Mesenchymal stem cell (in vitro differentiated cells and primary cell): Measurements from ENCODE around the gene TSPEAR.

Experiments used
- DNase-seq: peaks from one replicate; pipeline ENCODE4 v3.0.0-alpha.2; 2013
- H2AFZ ChIP-seq: one replicate; pipeline ENCODE4 v1.6.1; 2013; ENCODE audit warnings: low read depth, mild to moderate bottlenecking, control low read depth, inconsistent platforms, low read length, moderate library complexity
- H2AK5ac ChIP-seq: 2 replicates; pipeline ENCODE4 v1.6.1; 2013; ENCODE audit warnings: low read length, moderate library complexity, mild to moderate bottlenecking, inconsistent platforms; ENCODE audit not compliant: severe bottlenecking
- H2BK120ac ChIP-seq: one replicate; pipeline ENCODE4 v1.6.1; 2013; ENCODE audit warnings: low read depth, mild to moderate bottlenecking, inconsistent platforms, low read length, moderate library complexity
- H2BK12ac ChIP-seq, 2 experiments: one replicate each; pipeline ENCODE4 v1.6.1; 2013; ENCODE audit warnings: inconsistent platforms in 2 of 2, low read length in 2 of 2, mild to moderate bottlenecking in 2 of 2, moderate library complexity in 2 of 2, control low read depth in 1 of 2
- H2BK15ac ChIP-seq: one replicate; pipeline ENCODE4 v1.6.1; 2013; ENCODE audit warnings: mild to moderate bottlenecking, low read depth, inconsistent platforms; ENCODE audit not compliant: poor library complexity, severe bottlenecking
- H2BK5ac ChIP-seq: 2 replicates; pipeline ENCODE4 v1.6.1; 2013; ENCODE audit warnings: low read depth, mild to moderate bottlenecking, low read length, control low read depth, inconsistent platforms; ENCODE audit not compliant: poor library complexity, severe bottlenecking
- H3K14ac ChIP-seq, 2 experiments: one replicate each; pipeline ENCODE4 v1.6.1; 2013; ENCODE audit warnings: inconsistent platforms in 2 of 2, low read length in 2 of 2, control low read depth in 1 of 2, mild to moderate bottlenecking in 1 of 2, moderate library complexity in 1 of 2
- H3K18ac ChIP-seq, 2 experiments: one replicate each; pipeline ENCODE4 v1.6.1; 2013; ENCODE audit warnings: inconsistent platforms in 2 of 2, low read length in 2 of 2, control low read depth in 1 of 2, low read depth in 1 of 2, mild to moderate bottlenecking in 1 of 2
- H3K23ac ChIP-seq, 2 experiments: one replicate each; pipeline ENCODE4 v1.6.1; 2013; ENCODE audit warnings: inconsistent platforms in 2 of 2, low read length in 2 of 2, mild to moderate bottlenecking in 2 of 2, moderate library complexity in 2 of 2, control low read depth in 1 of 2
- H3K27ac ChIP-seq: 2 replicates; pipeline ENCODE4 v1.5.1; 2013; ENCODE audit warnings: mild to moderate bottlenecking, moderate library complexity, low read length, control low read depth, inconsistent platforms; ENCODE audit not compliant: poor library complexity, severe bottlenecking
- H3K27me3 ChIP-seq, 2 experiments: 2 replicates each; pipeline versions ENCODE4 v1.6.1 to v1.7.0; 2013; ENCODE audit warnings: low read length in 2 of 2, mild to moderate bottlenecking in 2 of 2, moderate library complexity in 2 of 2, control low read depth in 1 of 2, inconsistent platforms in 1 of 2; ENCODE audit not compliant: control insufficient read depth in 1 of 2, insufficient read depth in 1 of 2
- H3K36me3 ChIP-seq, 2 experiments: 2 replicates each; pipeline versions ENCODE4 v1.6.1 to v1.7.0; 2013; ENCODE audit warnings: low read length in 2 of 2, control low read depth in 1 of 2, inconsistent platforms in 1 of 2, low read depth in 1 of 2, mild to moderate bottlenecking in 1 of 2; ENCODE audit not compliant: insufficient read depth in 2 of 2, control insufficient read depth in 1 of 2
- H3K4ac ChIP-seq, 2 experiments: one replicate each; pipeline ENCODE4 v1.6.1; 2013; ENCODE audit warnings: inconsistent platforms in 2 of 2, low read length in 2 of 2, mild to moderate bottlenecking in 2 of 2, moderate library complexity in 2 of 2, control low read depth in 1 of 2, low read depth in 1 of 2
- H3K4me1 ChIP-seq: 2 replicates; pipeline ENCODE4 v1.6.1; 2013; ENCODE audit warnings: low read depth, low read length, control low read depth; ENCODE audit not compliant: control insufficient read depth, insufficient read depth
- H3K4me2 ChIP-seq: 2 replicates; pipeline ENCODE4 v1.6.1; 2013; ENCODE audit warnings: low read length, mild to moderate bottlenecking, inconsistent platforms; ENCODE audit not compliant: poor library complexity, severe bottlenecking
- H3K4me3 ChIP-seq, 2 experiments: 2 replicates each; pipeline versions ENCODE4 v1.5.1 to v1.7.0; 2013; ENCODE audit warnings: low read length in 2 of 2, mild to moderate bottlenecking in 2 of 2, control low read depth in 1 of 2, low read depth in 1 of 2; ENCODE audit not compliant: insufficient read depth in 1 of 2
- H3K79me1 ChIP-seq: replicated peaks from 2 replicates; pipeline ENCODE4 v1.6.1; 2013; ENCODE audit warnings: mild to moderate bottlenecking, control low read depth, low read length, inconsistent platforms; ENCODE audit not compliant: poor library complexity, severe bottlenecking
- H3K9ac ChIP-seq: 2 replicates; pipeline ENCODE4 v1.7.0; 2013; ENCODE audit warnings: mild to moderate bottlenecking, low read length, moderate library complexity
- H3K9me3 ChIP-seq: 2 replicates; pipeline ENCODE4 v1.7.0; 2013; ENCODE audit warnings: mild to moderate bottlenecking, low read length; ENCODE audit not compliant: control insufficient read depth
- H4K8ac ChIP-seq: one replicate; pipeline ENCODE4 v1.6.1; 2013; ENCODE audit warnings: inconsistent platforms, mild to moderate bottlenecking, low read length, moderate library complexity
- H4K91ac ChIP-seq: one replicate; pipeline ENCODE4 v1.6.1; 2013; ENCODE audit warnings: mild to moderate bottlenecking, low read length, inconsistent platforms
- WGBS: methylation state at CpG from one replicate; pipeline ENCODE4 v1.1.7; 2013; ENCODE audit warnings: mixed read lengths; 5-methylcytosine and 5-hydroxymethylcytosine counted together

The TSPEAR gene

GRCh38 chr21:44724926-44725325 is 13.6 kb upstream of the TSPEAR start:
- Histone ChIP-seq H2BK15ac (no peak overlapping the region), H3K4me1 (no peaks in the 10 kb centered on the region), H3K18ac (no peak overlapping the region), H3K36me3 (no peaks in the 10 kb centered on the region), H2AK5ac (no peak overlapping the region), H3K9ac (no peak overlapping the region), H3K27me3 (peaks cover 54 to 65% of the 10 kb centered on the region in 2 experiments), H3K23ac (no peak overlapping the region), H2BK12ac (no peak overlapping the region), H3K79me1 (no peaks in the 10 kb centered on the region), H2BK120ac (no peak overlapping the region), H4K91ac (no peak overlapping the region), H4K8ac (no peak overlapping the region), H2AFZ (no peak overlapping the region), H3K4ac (no peak overlapping the region), H3K27ac (no peak overlapping the region), H2BK5ac (no peak overlapping the region), H3K4me2 (no peak overlapping the region), H3K4me3 (no peak overlapping the region), H3K9me3 (no peaks in the 10 kb centered on the region), H3K14ac (no peak overlapping the region)
- WGBS: 85% methylated on average over 14 of the region's 14 CpGs
- DNase-seq: no peak

GRCh38 chr21:44724196-44724595 is 12.8 kb upstream of the TSPEAR start:
- Histone ChIP-seq H3K79me1 (no peaks in the 10 kb centered on the region), H2AFZ (no peak overlapping the region), H2BK15ac (no peak overlapping the region), H4K8ac (no peak overlapping the region), H3K27me3 (peaks cover 54 to 65% of the 10 kb centered on the region in 2 experiments), H3K18ac (no peak overlapping the region), H3K4ac (no peak overlapping the region), H3K36me3 (no peaks in the 10 kb centered on the region), H2BK5ac (no peak overlapping the region), H3K23ac (peak overlapping the region in 1 of 2 experiments; percentile 26), H3K4me2 (no peak overlapping the region), H3K9ac (no peak overlapping the region), H3K4me1 (no peaks in the 10 kb centered on the region), H3K9me3 (no peaks in the 10 kb centered on the region), H3K4me3 (no peak overlapping the region), H2AK5ac (no peak overlapping the region), H4K91ac (no peak overlapping the region), H3K27ac (no peak overlapping the region), H3K14ac (no peak overlapping the region), H2BK120ac (no peak overlapping the region), H2BK12ac (no peak overlapping the region)
- 87% methylated on average over 6 of the region's 7 CpGs for WGBS
- DNase-seq: no peak

GRCh38 chr21:44723177-44724131 is 12.1 kb upstream of the TSPEAR start:
- Histone ChIP-seq H3K4me1 (no peaks in the 10 kb centered on the region), H2AK5ac (no peak overlapping the region), H3K27me3 (peaks cover 60 to 67% of the 10 kb centered on the region in 2 experiments), H2BK12ac (no peak overlapping the region), H2AFZ (no peak overlapping the region), H3K18ac (no peak overlapping the region), H2BK5ac (no peak overlapping the region), H3K27ac (no peak overlapping the region), H4K91ac (no peak overlapping the region), H3K9ac (no peak overlapping the region), H3K14ac (no peak overlapping the region), H3K9me3 (no peaks in the 10 kb centered on the region), H3K23ac (no peak overlapping the region), H3K4me2 (no peak overlapping the region), H4K8ac (no peak overlapping the region), H3K4ac (no peak overlapping the region), H3K4me3 (no peak overlapping the region), H3K79me1 (no peaks in the 10 kb centered on the region), H2BK15ac (no peak overlapping the region), H2BK120ac (no peak overlapping the region), H3K36me3 (no peaks in the 10 kb centered on the region)
- WGBS: 33% methylated on average over 61 of the region's 61 CpGs
- no peak for DNase-seq

GRCh38 chr21:44722731-44723130 is 11.4 kb upstream of the TSPEAR start:
- Histone ChIP-seq H3K36me3 (no peaks in the 10 kb centered on the region), H3K27ac (no peak overlapping the region), H3K4ac (no peak overlapping the region), H3K14ac (no peak overlapping the region), H3K23ac (no peak overlapping the region), H2BK12ac (no peak overlapping the region), H2BK5ac (no peak overlapping the region), H3K9me3 (no peaks in the 10 kb centered on the region), H2AK5ac (no peak overlapping the region), H3K9ac (no peak overlapping the region), H4K8ac (no peak overlapping the region), H3K18ac (no peak overlapping the region), H3K79me1 (no peaks in the 10 kb centered on the region), H2BK15ac (no peak overlapping the region), H4K91ac (no peak overlapping the region), H3K4me2 (no peak overlapping the region), H3K27me3 (peaks cover 60 to 74% of the 10 kb centered on the region in 2 experiments), H2BK120ac (no peak overlapping the region), H2AFZ (no peak overlapping the region), H3K4me3 (peak overlapping the region in 1 of 2 experiments; percentile 32), H3K4me1 (no peaks in the 10 kb centered on the region)
- WGBS: 79% methylated on average over 5 of the region's 5 CpGs
- no peak for DNase-seq
